HG03469 (cell line): ENCODE results near the gene DLGAP4.

Source experiments
- ATAC-seq: cut with Tn5 transposase; IDR thresholded peaks from one replicate; pipeline ENCODE4 v1.9.1; 2021; ENCODE audit warnings: mild to moderate bottlenecking, moderate library complexity, moderate number of reproducible peaks; ENCODE audit not compliant: unreplicated experiment

DLGAP4 gene

GRCh38 chr20:36523341-36523740, 217.2 kb downstream of the DLGAP4 start:
- ATAC-seq, result no peak

- ATAC-seq, result no peak
Observed at GRCh38 chr20:36525620-36526365, 219.7 kb downstream of the DLGAP4 start.

- no peak for ATAC-seq
Observed at GRCh38 chr20:36526521-36527011, 220.4 kb downstream of the DLGAP4 start.

GRCh38 chr20:36527331-36528125, 221.4 kb downstream of the DLGAP4 start:
- ATAC-seq, result no peak

- no peak for ATAC-seq
Observed at GRCh38 chr20:36528176-36528874, 222.2 kb downstream of the DLGAP4 start.

GRCh38 chr20:36528875-36529417, 222.8 kb downstream of the DLGAP4 start:
- ATAC-seq, result no peak

- ATAC-seq, result no peak
Observed at GRCh38 chr20:36532388-36532787, 226.2 kb downstream of the DLGAP4 start.

GRCh38 chr20:36532822-36533221, 226.7 kb downstream of the DLGAP4 start:
- ATAC-seq, result no peak

- no peak for ATAC-seq
Observed at GRCh38 chr20:36538026-36538722, 232.0 kb downstream of the DLGAP4 start.

GRCh38 chr20:36540551-36541211, 234.5 kb downstream of the DLGAP4 start:
- ATAC-seq, result no peak

- ATAC-seq, result no peak
Observed at GRCh38 chr20:36541227-36541767, 235.2 kb downstream of the DLGAP4 start, which contains the start of gene MYL9. Gene MYL9, plus strand, starts transcription at chr20:36541519. Its CDS starts 3,366 bp downstream, at chr20:36544885.

GRCh38 chr20:36541768-36542488, 235.8 kb downstream of the DLGAP4 start:
- no peak for ATAC-seq

GRCh38 chr20:36542516-36543183, 236.5 kb downstream of the DLGAP4 start:
- no peak for ATAC-seq

GRCh38 chr20:36543184-36544133, 237.3 kb downstream of the DLGAP4 start:
- no peak for ATAC-seq

- ATAC-seq, result no peak
Observed at GRCh38 chr20:36544134-36545018, 238.2 kb downstream of the DLGAP4 start.

- no peak for ATAC-seq
Observed at GRCh38 chr20:36546111-36546736, 240.1 kb downstream of the DLGAP4 start.
